PC-3 (cell line): ENCODE results near the gene GCDH.

Experiments
- CTCF ChIP-seq: fragments of 300-600 bp; sonication (generic); conservative IDR thresholded peaks from 2 replicates; pipeline ENCODE4 v1.5.1; 2017; ENCODE audit warnings: antibody characterized with exemption, low read depth, mild to moderate bottlenecking, low read length
- EZH2 ChIP-seq: fragments of 300-600 bp; sonication (generic); IDR thresholded peaks from one replicate; pipeline ENCODE4 v1.6.1; 2017; ENCODE audit warnings: antibody characterized with exemption, mild to moderate bottlenecking, low read length; ENCODE audit not compliant: unreplicated experiment
- EZH2phosphoT487 ChIP-seq: fragments of 300-600 bp; sonication (generic); IDR thresholded peaks from 2 replicates; pipeline ENCODE4 v1.6.1; 2018; ENCODE audit warnings: mild to moderate bottlenecking, antibody characterized with exemption, low read length, borderline replicate concordance

DNA sequence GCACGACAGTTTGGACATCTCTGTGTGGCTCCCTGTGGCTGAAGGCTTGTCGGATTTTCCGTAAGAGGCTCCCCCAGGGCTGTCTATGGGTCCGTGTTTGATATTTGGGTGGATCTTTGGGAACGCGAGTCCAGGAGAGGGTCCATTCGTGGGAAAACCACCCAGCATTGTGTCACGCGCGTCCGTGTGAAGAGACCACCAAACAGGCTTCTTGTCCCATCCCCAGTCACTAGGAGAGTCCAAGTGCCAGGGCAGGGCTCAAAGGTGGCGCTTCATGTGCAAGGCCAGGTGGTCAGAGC lies 6.4 kb upstream of the GCDH start:
- TF ChIP-seq CTCF, result no peak
- TF ChIP-seq EZH2, result no peak
- no peak for TF ChIP-seq EZH2phosphoT487
